Measurements from ENCODE around the gene HOPX. TPM values are rescaled to one million over a fixed set of nuclear protein-coding genes. Genes with fewer than 3 reads are reported as not detected.

The HOPX gene
- total and polyA plus RNA-seq, 4 donors = 137 to 353 (median 325) TPM

DNA sequence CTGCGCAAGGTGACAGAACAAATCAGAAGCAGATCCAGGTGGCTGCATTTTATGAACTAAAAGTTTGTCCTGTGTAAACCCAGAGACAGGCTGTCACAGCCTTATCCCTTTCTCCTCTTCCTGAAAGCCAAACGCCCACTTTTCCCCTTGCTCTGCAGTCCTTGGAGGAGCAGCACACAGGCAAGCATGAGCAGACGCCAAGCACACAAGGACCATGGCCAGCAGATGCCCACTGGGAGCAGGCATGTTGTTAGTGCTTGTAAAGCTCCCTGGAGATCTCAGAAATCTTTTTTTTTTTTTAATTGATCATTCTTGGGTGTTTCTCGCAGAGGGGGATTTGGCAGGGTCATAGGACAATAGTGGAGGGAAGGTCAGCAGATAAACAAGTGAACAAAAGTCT, 11.5 kb upstream of the HOPX start:
- H3K4me3 ChIP-seq (ENCODE audit: low read depth, low read length) = no peak overlapping the region
- DNase-seq (ENCODE audit: low read depth in 4 of 6, low spot score in 6 of 6) = peak in 2 of 6 donors; percentile 53 to 60
- peaks cover 13% of the 10 kb centered on the region for H3K4me1 ChIP-seq (ENCODE audit: control insufficient read depth, insufficient read depth, low read length)
- WGBS (ENCODE audit: insufficient coverage) = 6% methylated on average over 2 of the region's 4 CpGs
- peak overlapping the region; percentile 36 for H3K27ac ChIP-seq (ENCODE audit: low read depth, low read length)
- H3K36me3 ChIP-seq (ENCODE audit: control insufficient read depth, insufficient read depth, low read length) = no peaks in the 10 kb centered on the region
- H3K9me3 ChIP-seq (ENCODE audit: control insufficient read depth, insufficient read depth, low read length) = no peaks in the 10 kb centered on the region
- no peaks in the 10 kb centered on the region for H3K27me3 ChIP-seq (ENCODE audit: control insufficient read depth, insufficient read depth, low read length)

GRCh38 chr4:56691425-56691824, 10.3 kb upstream of the HOPX start:
- Histone ChIP-seq H3K36me3 (ENCODE audit: control insufficient read depth, insufficient read depth, low read length) (no peaks in the 10 kb centered on the region), H3K27ac (ENCODE audit: low read depth, low read length) (no peak overlapping the region), H3K27me3 (ENCODE audit: control insufficient read depth, insufficient read depth, low read length) (no peaks in the 10 kb centered on the region), H3K9me3 (ENCODE audit: control insufficient read depth, insufficient read depth, low read length) (no peaks in the 10 kb centered on the region), H3K4me3 (ENCODE audit: low read depth, low read length) (no peak overlapping the region), H3K4me1 (ENCODE audit: control insufficient read depth, insufficient read depth, low read length) (peaks cover 13% of the 10 kb centered on the region)
- no peak for DNase-seq (ENCODE audit: low read depth in 4 of 6, low spot score in 6 of 6)
- WGBS (ENCODE audit: insufficient coverage) = 100% methylated on average over 2 of the region's 3 CpGs

DNA sequence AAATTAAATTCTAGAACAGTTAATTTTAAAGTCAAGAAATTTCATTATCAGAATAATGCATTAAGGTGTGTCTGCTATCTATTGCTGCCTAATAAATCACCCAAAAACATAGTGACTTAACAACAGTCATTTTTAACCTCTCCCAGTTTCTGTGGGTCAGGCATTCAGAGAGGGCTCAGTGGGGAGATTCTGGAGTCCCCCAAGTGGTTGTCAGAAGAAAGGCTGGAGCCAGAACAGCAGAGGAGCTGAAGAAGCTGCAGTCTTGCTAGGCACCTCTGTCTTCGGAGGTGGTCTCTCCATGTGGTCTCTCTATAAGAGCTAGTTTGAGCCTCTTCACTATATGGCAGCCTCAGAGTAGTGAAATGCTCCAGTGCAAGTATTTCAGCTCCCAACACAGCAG, 9.3 kb upstream of the HOPX start:
- H3K4me1 ChIP-seq (ENCODE audit: control insufficient read depth, insufficient read depth, low read length) = peaks cover 13% of the 10 kb centered on the region
- H3K27ac ChIP-seq (ENCODE audit: low read depth, low read length) = peak overlapping the region; percentile 84
- DNase-seq (ENCODE audit: low read depth in 4 of 6, low spot score in 6 of 6) = peak in 1 of 6 donors; percentile 24
- 25% methylated on average over 1 of the region's 1 CpG for WGBS (ENCODE audit: insufficient coverage)
- no peaks in the 10 kb centered on the region for H3K27me3 ChIP-seq (ENCODE audit: control insufficient read depth, insufficient read depth, low read length)
- H3K9me3 ChIP-seq (ENCODE audit: control insufficient read depth, insufficient read depth, low read length) = no peaks in the 10 kb centered on the region
- H3K4me3 ChIP-seq (ENCODE audit: low read depth, low read length) = no peak overlapping the region
- H3K36me3 ChIP-seq (ENCODE audit: control insufficient read depth, insufficient read depth, low read length) = no peaks in the 10 kb centered on the region

DNA sequence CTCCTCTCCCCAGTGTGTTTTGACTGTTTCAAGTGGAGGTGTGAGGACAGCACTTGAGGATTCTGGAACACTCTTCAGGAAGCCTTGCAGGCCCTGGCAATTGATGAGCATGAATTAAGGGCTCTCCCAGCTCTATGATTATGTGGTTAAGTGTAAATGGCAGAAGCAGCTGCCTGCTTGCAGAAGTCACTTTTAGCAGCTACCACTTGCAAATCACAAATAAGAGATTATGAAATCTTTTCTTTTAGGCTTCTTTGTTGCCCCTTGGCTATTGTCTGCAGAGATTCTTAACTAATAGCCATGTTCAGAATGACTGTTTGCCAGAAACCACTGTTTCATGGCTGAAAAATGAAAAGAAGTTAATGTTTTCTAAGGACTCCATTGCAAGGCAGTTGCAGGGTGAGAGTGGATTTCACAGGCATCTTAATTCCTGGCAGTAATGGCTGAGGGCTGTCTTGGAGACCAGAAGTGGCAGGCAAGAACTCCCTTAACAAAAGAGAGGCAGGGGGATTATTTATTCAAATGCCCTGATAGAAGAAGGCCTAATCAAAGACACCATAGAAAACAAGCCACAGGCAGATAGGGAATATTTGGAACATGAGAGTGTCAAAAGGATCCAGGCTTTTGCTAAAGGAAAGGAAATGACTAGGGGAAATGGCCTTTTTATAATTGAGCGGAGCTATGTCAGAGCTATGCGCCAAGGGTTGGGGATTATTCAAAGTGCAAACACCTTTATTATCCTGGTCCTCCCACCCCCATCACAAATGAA, 8.3 kb upstream of the HOPX start:
- Histone ChIP-seq H3K4me3 (ENCODE audit: low read depth, low read length) (no peak overlapping the region), H3K36me3 (ENCODE audit: control insufficient read depth, insufficient read depth, low read length) (no peaks in the 10 kb centered on the region)
- peak in 3 of 6 donors; percentile 67 to 87 (median 87) for DNase-seq (ENCODE audit: low read depth in 4 of 6, low spot score in 6 of 6)

DNA sequence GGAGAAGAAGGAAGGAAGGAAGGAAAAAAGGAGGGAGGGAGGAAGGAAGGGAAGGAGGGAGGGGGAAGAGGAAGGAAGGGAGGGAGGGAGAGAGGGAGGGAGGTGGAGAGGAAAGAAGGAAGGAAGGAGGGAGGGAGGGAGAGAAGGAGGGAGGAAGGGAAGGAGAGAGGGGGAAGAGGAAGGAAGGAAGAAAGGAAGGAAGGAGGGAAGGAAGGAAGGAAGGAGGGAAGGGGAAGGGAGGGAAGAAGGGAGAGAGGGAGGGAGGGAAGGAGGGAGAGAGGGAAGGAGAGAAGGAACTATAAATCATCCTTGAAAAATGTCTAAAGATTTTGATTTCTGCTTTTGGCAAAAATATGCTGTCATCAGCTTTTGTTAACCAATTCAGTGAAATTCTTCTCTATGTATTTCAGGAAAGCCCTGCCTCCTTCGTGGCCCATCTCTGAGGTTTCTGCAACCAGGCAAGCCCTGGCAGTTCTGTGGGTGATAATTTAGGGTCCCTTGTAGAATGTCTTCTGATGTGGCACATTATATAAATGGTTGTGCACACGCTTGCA, 7.1 kb upstream of the HOPX start:
- Histone ChIP-seq H3K4me1 (ENCODE audit: control insufficient read depth, insufficient read depth, low read length) (peaks cover 13% of the 10 kb centered on the region), H3K27me3 (ENCODE audit: control insufficient read depth, insufficient read depth, low read length) (no peaks in the 10 kb centered on the region), H3K4me3 (ENCODE audit: low read depth, low read length) (no peak overlapping the region), H3K9me3 (ENCODE audit: control insufficient read depth, insufficient read depth, low read length) (no peaks in the 10 kb centered on the region), H3K27ac (ENCODE audit: low read depth, low read length) (peak overlapping the region; percentile 84), H3K36me3 (ENCODE audit: control insufficient read depth, insufficient read depth, low read length) (no peaks in the 10 kb centered on the region)
- no peak for DNase-seq (ENCODE audit: low read depth in 4 of 6, low spot score in 6 of 6)
- WGBS (ENCODE audit: insufficient coverage) = 80% methylated on average over 1 of the region's 2 CpGs

More for the DNA sequence above, 8.3 kb upstream of the HOPX start:
- Histone ChIP-seq H3K9me3 (ENCODE audit: control insufficient read depth, insufficient read depth, low read length) (no peaks in the 10 kb centered on the region), H3K4me1 (ENCODE audit: control insufficient read depth, insufficient read depth, low read length) (peaks cover 13% of the 10 kb centered on the region), H3K27ac (ENCODE audit: low read depth, low read length) (peak overlapping the region; percentile 84), H3K27me3 (ENCODE audit: control insufficient read depth, insufficient read depth, low read length) (no peaks in the 10 kb centered on the region)
- WGBS (ENCODE audit: insufficient coverage) = no CpG with 5 or more reads among the region's 2 CpGs

DNA sequence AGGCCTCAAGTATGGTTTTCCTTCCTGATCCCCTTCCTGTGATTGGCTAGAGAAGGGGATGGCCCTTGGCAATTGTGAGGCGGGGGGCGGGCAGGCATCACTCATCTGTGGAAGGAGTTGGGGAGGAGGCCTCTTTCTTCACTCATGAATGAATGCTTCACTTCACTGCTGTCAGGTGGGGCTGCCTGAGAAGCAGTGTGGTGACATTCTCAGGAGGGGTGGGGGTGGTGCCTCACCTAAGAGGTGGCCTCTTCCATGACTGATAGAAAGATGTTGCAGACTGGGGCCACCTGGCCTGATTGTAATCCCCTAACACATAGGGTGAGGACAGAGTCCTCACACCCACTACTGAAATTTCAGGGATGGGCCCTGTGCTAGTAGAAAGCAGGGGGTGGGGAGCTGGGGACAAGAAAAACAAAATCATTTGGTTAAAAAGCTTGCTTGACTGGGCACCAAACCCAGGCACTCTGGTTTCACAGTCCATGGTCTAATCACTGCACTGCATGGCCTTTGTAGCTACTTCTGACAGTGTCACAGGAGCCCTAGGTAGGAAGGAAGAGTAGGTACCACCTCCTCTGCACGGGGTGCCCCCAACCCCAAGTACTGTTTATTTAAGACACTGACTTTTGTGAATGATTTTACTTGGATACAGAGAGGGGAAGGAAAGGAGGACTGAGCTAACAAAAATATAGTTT, 5.6 kb upstream of the HOPX start:
- no peaks in the 10 kb centered on the region for H3K9me3 ChIP-seq (ENCODE audit: control insufficient read depth, insufficient read depth, low read length)
- H3K4me1 ChIP-seq (ENCODE audit: control insufficient read depth, insufficient read depth, low read length) = peaks cover 13% of the 10 kb centered on the region
- H3K27me3 ChIP-seq (ENCODE audit: control insufficient read depth, insufficient read depth, low read length) = no peaks in the 10 kb centered on the region
- 100% methylated on average over 2 of the region's 3 CpGs for WGBS (ENCODE audit: insufficient coverage)
- DNase-seq (ENCODE audit: low read depth in 4 of 6, low spot score in 6 of 6) = no peak
- H3K4me3 ChIP-seq (ENCODE audit: low read depth, low read length) = no peak overlapping the region
- no peaks in the 10 kb centered on the region for H3K36me3 ChIP-seq (ENCODE audit: control insufficient read depth, insufficient read depth, low read length)
- H3K27ac ChIP-seq (ENCODE audit: low read depth, low read length) = no peak overlapping the region

- Histone ChIP-seq H3K36me3 (ENCODE audit: control insufficient read depth, insufficient read depth, low read length) (no peaks in the 10 kb centered on the region), H3K4me1 (ENCODE audit: control insufficient read depth, insufficient read depth, low read length) (peaks cover 8% of the 10 kb centered on the region), H3K27me3 (ENCODE audit: control insufficient read depth, insufficient read depth, low read length) (no peaks in the 10 kb centered on the region), H3K9me3 (ENCODE audit: control insufficient read depth, insufficient read depth, low read length) (no peaks in the 10 kb centered on the region), H3K4me3 (ENCODE audit: low read depth, low read length) (no peak overlapping the region), H3K27ac (ENCODE audit: low read depth, low read length) (no peak overlapping the region)
- WGBS (ENCODE audit: insufficient coverage) = 80% methylated on average over 2 of the region's 4 CpGs
- no peak for DNase-seq (ENCODE audit: low read depth in 4 of 6, low spot score in 6 of 6)
Observed at GRCh38 chr4:56684320-56685050, 3.4 kb upstream of the HOPX start.

DNA sequence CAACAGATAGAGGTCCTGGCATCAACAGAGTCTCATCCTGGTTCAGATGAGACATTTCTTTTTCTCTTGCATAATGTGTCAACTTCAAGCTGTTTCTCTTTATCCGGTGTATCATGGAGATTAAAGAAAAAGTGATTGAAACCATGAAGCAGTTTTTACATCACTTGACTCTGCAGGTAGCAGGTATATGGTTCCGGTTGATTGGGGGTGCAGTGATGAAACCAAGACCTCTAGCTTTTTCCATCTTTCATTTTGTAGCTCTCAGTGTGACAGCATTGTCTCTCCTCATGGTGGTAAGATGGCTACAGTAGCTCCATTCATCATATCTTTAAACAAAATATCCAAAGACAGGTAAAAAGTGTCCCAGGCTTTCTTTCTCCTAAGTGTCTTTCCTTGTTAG, 2.4 kb upstream of the HOPX start:
- Histone ChIP-seq H3K9me3 (ENCODE audit: control insufficient read depth, insufficient read depth, low read length) (no peaks in the 10 kb centered on the region), H3K27me3 (ENCODE audit: control insufficient read depth, insufficient read depth, low read length) (no peaks in the 10 kb centered on the region), H3K4me3 (ENCODE audit: low read depth, low read length) (no peak overlapping the region), H3K4me1 (ENCODE audit: control insufficient read depth, insufficient read depth, low read length) (peaks cover 8% of the 10 kb centered on the region), H3K27ac (ENCODE audit: low read depth, low read length) (no peak overlapping the region), H3K36me3 (ENCODE audit: control insufficient read depth, insufficient read depth, low read length) (no peaks in the 10 kb centered on the region)
- no peak for DNase-seq (ENCODE audit: low read depth in 4 of 6, low spot score in 6 of 6)
- 100% methylated on average over 1 of the region's 2 CpGs for WGBS (ENCODE audit: insufficient coverage)

GRCh38 chr4:56681853-56682525, 893 bp upstream of the HOPX start:
- DNase-seq (ENCODE audit: low read depth in 4 of 6, low spot score in 6 of 6) = peak in 2 of 6 donors; percentile 16 to 50
- 4% methylated on average over 7 of the region's 12 CpGs for WGBS (ENCODE audit: insufficient coverage)
- Histone ChIP-seq H3K27ac (ENCODE audit: low read depth, low read length) (peak overlapping the region; percentile 80), H3K4me3 (ENCODE audit: low read depth, low read length) (peak overlapping the region; percentile 43), H3K4me1 (ENCODE audit: control insufficient read depth, insufficient read depth, low read length) (peaks cover 7% of the 10 kb centered on the region), H3K36me3 (ENCODE audit: control insufficient read depth, insufficient read depth, low read length) (no peaks in the 10 kb centered on the region), H3K9me3 (ENCODE audit: control insufficient read depth, insufficient read depth, low read length) (no peaks in the 10 kb centered on the region), H3K27me3 (ENCODE audit: control insufficient read depth, insufficient read depth, low read length) (no peaks in the 10 kb centered on the region)
